GM18870 (cell line): ENCODE measurements around the gene TTLL10.

Experiments
- ATAC-seq: cut with Tn5 transposase; IDR thresholded peaks from one replicate; pipeline ENCODE4 v1.9.1; 2021; ENCODE audit warnings: moderate library complexity; ENCODE audit not compliant: unreplicated experiment

Gene TTLL10

DNA sequence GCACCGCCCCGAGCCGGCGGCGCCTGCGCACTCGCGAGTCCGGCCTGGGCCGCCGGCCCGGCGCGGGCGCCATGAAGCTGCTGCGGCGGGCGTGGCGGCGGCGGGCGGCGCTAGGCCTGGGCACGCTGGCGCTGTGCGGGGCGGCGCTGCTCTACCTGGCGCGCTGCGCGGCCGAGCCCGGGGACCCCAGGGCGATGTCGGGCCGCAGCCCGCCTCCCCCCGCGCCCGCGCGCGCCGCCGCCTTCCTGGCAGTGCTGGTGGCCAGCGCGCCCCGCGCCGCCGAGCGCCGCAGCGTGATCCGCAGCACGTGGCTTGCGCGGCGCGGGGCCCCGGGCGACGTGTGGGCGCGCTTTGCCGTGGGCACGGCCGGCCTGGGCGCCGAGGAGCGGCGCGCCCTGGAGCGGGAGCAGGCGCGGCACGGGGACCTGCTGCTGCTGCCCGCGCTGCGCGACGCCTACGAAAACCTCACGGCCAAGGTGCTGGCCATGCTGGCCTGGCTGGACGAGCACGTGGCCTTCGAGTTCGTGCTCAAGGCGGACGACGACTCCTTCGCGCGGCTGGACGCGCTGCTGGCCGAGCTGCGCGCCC lies 58.6 kb downstream of the TTLL10 start, which contains the start of gene B3GALT6:
Gene B3GALT6 (plus strand): TSS at position 30 of the 588 bp plus-strand sequence. CDS start 42 bp downstream, at position 72.
- no peak for ATAC-seq

DNA sequence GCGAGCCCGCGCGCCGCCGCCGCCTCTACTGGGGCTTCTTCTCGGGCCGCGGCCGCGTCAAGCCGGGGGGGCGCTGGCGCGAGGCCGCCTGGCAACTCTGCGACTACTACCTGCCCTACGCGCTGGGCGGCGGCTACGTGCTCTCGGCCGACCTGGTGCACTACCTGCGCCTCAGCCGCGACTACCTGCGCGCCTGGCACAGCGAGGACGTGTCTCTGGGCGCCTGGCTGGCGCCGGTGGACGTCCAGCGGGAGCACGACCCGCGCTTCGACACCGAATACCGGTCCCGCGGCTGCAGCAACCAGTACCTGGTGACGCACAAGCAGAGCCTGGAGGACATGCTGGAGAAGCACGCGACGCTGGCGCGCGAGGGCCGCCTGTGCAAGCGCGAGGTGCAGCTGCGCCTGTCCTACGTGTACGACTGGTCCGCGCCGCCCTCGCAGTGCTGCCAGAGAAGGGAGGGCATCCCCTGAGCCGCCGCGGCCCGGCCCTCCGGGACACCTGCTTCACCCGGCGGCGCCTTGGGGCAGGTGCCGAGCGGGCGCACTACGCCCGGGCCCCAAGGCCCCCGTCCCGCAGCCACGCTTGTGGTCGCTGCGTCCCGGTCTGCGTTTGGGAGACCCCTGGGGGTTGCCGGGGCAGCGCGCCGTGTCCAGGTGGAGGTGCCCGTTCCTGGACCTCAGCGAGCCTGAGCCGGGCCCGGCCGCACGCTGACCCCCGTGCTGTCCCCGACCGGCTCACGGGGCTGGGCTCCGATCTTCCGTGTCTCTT lies 59.3 kb downstream of the TTLL10 start:
- ATAC-seq: no peak

DNA sequence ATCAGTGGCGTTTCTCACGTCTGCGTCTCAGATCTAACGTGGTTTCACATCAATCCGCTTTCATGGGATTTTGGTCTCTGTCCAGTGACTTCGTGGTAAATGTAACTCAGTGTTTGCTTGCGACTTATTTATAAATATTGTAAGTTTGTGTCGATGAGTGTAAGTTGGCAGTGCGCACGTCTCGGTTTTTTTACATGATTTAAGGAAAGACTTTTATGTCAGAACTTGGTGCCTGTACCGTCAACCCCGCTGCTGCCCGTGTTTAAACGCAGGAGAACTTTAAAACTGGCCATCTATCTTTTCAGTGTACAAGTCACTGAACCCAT lies 59.9 kb downstream of the TTLL10 start:
- ATAC-seq: no peak

DNA sequence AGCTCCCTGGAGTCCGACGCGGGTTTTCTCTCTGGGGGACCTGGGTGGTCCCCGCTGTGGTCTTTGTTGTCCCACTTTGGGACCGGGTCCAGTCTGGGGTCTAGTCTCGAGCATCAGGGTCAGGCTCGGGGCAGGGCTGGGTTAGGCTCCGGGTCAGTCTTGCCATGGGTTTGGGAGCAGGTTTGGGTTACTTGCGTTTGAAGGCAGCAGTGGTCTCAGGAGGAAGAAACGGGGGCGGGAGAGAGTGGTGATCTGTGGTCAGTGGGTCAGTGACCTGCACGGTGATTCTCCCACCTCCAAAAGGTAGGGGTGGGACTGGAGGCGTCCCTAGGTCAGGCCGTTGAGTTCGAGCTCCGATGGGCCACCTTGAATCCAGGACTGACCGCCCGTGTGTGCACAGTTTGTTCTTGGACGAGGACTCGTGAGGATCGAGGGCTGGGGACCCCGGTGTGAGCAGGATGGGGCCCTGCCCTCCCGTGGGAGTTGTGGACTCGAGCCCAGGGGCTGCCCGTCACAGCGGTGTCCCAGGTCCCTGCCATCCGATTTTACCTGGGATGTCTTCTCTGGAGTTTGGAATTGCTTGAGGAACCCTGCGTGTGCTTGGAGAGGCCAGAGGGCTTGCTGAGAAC lies 60.6 kb downstream of the TTLL10 start:
- ATAC-seq: no peak

DNA sequence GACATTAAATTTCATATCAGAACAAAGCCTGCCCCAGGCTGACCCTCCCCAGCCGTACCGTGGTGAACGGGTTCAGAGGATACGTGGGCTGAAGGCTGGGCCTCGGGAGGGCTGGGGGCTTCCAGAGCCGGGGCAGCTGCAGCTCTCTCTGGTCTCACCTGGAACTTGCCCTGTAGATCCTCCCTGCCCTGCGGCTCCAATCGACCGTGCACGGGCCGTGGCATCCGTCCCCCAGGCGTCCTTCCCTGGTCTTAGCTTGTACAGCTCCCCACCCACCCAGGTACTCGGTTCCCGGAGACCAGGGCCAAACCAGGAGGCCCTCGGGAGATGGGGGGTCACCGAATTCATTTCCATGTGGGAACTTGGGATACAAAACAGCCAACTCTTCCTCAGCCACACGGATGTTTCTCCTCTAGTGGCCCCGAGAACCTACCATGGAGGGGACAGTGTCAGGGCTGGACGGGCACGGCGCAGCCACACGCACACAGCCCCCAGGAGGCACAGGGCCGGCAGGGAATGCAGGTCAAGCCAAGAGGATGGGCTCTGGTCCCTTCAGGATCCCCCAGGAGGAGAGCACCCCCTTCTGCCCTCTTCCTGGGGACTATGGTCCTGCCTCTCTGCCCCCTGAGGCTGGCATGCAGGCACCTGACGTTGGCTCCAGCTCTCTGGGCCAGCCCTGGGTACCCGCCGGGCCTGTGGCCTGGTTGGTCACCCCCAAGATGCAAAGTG lies 61.5 kb downstream of the TTLL10 start:
- ATAC-seq: no peak

DNA sequence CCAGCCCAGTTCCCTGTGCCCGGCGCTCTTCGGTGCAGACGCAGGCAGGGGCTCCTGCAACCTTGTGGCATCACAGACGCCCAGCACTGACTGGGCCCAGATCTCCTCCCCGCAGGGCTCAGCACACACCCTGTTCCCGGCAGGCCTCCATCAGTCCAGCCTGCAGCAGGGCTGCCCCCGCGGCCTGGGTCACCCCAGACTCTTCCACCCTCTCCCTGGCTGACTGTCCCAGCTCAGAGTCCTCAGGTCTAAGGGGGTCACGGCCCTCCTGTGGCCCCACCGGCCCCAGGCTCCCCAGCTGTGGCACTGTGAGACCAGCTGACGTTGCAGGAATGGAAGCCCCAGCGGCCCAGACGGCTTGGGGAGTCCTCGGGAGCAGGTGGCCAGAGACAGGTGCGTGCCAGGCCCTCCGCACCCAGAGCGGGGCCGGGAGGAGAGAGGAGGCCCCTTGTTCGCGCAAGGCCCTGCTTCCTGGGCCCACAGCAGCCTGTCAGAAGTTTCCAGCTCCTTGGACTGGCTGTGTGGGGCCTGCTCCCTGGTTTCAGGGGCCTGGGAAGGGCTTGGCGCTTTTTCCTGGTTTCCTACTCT lies 62.6 kb downstream of the TTLL10 start:
- no peak for ATAC-seq

DNA sequence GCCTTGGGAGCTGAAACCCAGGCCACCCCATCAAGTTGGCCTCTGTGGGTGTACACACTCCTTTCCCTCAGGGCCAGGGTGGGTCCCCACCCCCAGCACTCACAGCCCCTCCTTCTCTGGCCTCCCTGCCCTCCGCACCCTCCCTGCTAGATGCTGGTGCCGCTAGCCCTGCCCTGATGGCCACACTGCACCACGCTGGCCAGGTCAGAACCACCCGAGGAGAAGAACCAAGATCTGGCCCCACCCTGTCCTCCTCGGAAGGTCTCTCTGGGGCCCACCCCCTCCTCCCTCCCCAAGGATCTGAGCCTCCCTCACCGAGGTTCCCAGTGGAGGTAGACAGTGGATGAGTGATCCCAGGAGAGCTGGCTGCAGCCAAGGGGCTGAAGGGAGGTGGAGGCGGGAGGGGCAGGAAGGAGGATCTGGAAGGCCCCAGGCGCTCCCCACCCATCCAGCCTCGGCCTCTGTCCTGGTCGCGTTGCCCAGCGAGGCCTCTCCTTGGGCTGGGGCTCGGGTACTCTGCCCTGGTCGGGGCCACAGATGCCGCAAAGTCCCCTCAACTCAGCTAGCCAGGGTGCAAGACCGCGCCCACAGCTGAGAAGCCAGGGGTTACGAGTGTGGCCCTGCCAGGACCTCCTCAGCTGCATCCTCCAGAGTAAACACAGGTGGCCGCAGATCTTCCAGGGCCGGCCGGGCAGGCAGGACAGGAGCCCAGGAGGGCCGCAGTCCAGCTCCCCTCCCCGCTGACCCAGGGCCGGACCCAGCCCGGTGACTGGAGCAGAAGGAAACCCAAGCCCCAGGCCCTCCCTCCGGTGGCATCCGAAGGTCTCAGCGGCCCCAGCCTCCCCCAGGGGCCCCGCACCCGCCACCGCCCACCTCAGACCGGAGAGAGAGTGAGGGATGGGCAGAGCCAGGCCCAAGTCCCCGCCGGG lies 63.5 kb downstream of the TTLL10 start:
- ATAC-seq: no peak

DNA sequence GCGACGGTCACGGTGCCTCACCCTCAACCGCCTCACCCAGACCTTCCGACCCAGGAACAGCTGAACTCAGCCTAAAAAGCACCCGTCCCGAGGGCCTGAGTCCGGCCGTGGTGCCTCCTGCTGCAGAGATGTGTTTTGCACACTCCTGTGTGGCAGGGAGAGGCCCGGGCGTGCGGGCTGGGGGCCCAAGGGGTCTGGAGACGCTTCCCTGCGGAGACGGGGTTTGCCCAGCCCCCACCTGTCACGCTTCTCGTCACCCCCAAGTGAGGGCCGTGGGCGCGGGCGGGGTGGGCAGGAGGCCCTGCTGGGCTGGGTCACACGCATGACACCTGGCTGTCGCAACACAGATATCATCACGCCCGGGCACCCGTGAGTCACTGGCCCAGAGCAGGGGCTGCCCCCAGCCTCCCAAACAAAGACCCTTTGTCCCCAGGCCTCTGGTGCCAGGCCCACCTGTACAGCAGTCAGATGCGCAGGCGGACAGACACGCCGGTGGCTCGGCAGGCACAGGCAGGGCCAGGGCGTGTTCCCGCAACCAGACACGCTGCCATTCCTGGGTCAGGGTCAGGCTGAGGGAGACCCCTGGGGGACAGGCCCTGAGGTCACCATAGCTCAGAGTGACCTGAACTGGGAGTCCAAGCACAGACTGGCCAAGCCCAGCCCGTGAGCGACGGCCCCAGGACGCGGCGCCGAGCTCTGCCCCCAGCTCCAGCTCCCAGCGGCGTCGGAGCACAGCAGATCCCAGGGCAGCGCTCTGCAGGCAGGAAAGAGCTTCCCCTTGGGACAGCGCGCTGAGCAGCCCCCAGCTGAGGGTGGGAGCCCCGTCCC lies 64.4 kb downstream of the TTLL10 start:
- no peak for ATAC-seq

DNA sequence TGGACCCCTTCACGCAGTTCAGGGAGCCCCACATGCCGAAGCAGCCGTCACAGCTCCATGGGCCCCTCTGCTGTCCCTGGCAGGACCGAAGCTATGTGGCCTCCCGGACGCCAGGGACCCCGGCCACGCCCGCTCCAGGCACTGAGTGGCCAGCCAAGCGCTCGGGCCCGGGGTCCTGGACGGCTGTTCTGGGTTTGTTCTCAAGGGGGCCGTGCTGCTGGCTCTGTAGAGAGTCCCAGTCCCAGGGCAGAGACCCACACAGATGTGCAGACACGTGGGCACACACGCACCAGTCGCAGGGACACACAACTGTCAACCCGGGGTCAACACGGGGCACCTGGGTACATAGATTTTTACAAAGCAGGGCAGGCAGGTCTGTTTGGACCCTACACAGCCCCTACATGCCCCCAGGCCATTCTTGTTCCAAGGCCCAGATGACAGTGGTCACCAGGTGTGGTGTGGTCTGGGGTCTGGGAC lies 65.1 kb downstream of the TTLL10 start:
- no peak for ATAC-seq

DNA sequence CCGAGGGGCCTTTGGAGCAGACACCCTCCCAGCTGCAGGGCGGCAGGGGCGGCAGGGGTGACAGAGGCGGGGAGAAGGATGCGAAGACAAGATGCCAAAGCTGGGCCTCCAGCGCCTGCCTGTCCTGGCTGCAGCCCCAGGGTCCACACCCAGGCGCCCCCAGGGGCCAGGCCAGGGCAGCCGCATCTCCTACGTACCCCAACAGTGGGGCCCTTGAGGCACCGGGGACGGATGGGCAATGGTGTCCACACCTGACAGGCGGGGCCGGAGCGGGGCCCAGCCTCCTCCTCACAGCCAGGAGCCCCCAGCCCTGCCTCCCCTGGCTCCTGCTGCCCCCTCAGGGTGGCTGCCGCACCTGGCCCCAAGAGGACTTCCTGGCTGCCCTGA lies 65.5 kb downstream of the TTLL10 start:
- no peak for ATAC-seq

DNA sequence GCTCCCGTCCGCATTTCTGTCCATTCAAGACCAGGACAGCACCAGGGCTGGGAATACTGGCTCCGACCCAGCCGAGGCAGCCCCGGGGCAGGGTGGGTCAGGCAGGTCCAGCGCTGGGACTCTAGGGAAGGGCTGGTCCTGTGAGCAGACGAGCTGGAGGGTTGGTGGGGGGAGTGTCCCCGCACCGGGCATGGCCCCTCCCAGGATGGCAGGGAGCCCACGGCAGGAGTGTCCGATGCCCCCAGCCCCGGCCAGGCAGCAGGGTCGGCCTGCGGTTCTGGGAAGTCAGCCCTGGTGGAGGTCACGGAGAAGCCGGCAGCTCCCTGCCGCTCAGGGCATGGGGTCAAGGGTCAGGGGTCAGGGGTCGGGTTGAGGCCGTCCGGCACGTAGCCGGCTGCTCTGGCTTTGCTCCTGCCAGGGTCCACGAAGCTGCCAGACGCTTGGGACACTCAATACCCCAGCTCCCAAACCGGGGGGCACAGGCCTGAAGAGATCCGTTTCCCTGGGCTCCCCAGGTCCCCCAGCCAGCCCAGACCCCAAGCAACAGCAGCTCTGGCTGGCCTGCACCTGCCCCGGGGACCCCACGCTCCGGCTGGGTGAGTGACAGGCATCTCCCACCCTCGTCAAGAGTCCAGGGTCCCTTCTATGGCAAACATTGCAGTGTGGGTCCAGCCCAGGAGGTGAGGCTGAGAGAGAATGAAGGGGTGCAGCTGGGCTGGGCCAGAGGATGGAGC lies 66.1 kb downstream of the TTLL10 start:
- ATAC-seq: no peak

DNA sequence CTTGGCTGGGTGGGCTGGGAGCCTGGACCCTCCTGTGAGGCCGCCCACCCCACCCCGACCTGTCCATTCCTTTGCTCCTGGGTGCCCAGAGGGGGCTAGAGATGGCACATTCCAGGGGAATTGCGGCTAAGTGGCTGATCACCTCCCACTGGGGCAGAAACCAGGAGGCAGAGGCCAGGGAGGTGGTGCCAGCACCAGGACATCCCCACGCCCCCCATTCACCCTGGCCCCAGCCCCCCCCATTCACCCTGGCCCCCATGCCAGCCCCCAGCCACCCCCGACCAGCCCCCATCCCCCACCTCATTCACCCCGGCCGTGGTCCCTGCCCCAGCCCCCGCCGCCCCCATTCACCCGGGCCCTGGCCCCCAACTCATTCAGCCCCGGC lies 66.7 kb downstream of the TTLL10 start:
- ATAC-seq: no peak

DNA sequence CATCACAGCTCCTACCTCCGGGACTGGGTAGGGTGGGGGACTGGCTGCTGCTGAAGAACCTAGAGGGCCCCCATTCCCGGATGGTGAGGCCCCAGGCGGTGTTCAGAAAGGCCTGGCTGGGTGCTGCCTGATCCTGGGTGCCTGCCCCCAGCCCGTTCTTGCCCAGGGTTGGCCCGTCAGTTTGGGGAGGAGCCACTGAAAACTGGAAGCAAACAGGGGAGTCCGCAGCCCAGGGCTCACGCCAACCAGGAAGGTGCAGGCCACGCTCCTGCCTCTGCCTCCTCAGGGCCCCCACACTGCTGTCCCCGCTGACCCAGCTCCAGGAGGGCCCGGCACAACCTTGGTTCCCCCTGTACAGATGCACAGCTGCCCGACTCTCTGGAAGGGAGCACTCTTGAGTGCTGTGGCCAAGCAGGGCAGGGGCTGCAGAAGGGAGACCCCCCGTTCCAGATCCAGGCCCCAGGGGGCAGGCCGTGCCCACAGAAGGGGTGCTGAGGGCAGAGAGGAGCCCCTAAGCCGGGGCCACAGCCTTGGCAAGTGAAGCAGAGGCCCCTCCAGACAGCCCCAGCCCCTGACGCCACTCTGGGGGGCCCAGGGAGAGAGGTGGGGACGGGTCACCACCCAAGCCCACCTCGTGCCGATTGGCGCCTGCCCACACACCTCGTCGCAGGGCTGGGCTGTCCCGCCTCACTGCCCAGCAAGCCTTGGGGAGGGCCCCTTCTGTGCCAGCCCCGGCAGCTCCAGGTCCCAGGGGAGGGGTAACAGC lies 67.3 kb downstream of the TTLL10 start:
- ATAC-seq: no peak

DNA sequence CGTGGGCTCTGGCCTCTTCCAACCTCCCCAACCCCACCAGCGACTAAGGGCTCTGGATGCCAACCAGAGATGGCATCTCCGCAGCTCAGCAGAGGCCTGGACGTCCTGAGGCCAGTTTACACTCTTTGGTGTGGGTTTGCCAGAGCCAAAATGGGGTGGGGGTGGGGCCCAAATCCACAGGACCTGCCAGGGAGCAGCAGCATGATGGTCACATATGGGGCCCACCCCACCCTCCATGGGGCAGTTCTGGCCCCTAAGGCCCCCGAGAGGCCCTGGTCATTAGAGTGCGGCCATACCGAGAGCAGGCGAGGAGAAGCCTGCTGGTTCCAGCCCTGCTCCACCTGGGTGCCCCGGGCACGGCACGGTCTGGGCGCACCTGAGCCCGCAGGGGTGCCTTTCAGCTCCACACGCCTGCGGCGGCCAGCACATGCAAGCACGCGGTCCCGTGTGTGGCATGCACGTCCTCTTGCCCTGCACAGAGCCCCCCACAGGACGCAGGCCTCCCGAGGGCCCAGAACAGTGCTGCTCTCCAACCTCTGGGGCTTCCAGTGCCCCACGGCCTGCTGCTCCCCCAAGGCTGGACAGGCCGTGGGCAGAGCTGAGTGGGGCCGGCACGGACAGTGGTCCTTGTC lies 68.0 kb downstream of the TTLL10 start:
- no peak for ATAC-seq

DNA sequence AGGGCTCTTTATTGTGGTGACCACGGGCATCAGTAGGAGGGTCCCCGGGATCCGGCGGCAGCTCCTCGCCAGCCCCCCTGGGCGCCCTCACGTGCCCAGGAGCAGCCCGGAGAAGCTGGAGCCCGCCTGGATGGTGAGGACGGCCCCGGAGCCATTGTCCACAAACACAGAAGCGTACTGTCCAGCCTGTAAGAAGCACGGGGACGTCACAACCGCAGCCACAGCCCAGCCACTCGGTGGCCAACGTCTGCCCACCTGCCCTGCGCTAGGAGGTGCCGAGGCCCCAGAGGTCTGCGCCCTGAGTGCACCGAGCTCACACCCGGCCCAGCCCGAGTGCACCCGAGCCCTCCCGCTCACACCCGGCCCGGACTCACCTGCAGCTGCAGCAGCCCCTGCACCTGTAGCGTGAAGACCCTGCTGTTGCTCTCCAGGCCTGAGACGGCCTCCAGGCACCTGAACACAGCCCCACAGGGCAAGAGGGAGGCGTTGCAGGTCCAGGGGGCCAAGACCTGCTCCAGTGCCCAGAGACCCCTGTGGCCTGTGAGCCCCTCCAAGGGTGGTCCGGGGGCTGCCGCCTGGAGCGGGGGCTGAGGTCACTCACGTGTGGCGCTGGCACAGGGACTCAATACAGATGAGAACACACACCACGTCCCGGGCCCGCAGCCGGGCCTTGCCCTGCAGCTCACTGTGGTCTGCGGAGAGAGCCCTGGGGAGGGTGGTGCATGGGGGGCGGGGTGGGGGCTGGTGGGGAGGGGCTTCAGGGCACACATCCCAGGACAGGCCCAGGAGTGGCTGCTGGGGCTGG lies 69.0 kb downstream of the TTLL10 start:
- no peak for ATAC-seq

DNA sequence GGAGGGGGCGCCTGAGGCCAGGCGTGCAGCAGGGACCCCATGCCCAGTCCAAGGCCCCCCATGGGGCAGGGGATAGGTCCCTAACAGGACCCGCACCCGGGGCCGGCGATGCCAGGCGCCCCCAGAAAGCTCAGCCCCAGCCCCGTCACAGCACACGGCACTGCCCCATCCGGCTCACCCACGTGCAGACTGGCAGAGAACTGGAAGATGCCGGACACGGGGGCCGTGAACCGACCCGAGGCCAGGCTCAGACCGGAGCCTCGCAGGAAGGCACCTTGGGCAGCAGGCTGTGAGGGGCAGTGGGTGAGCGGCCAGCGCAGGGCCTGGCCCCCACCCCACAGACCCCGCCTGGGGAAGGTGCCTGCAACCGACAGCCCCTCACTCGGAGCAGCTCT lies 69.6 kb downstream of the TTLL10 start:
- no peak for ATAC-seq

DNA sequence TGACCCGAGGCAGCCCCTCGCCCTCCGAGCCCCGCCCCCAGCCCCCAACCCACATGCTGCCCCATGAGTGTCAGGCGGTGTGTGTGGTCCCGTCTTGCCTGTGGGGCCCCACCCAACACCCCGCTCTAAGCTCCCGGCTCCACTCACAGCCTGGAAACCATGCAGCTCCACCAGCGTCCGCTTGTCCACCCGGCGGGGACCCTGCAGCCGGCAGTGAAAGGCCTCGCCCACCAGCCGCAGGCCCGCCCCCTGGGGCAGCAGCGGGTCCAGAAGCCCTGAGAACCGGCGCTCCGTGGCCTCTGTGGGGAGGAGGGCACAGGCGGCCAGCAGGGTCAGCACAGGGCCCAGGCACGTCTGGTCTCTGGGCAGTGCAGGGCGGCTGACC lies 70.1 kb downstream of the TTLL10 start:
- ATAC-seq: no peak
